AG04450 (cell line): Measurements from ENCODE around the gene GPC6. TPM values are rescaled to one million over a fixed set of nuclear protein-coding genes. Genes with fewer than 3 reads are reported as not detected.

Source experiments
- CTCF ChIA-PET: fragments of 300-600, 350-600 bp; formaldehyde crosslinking; extraction: SDS; loops from one replicate; lab custom pipeline; 2022; ENCODE audit warnings: antibody characterized with exemption, inconsistent platforms; lab: Charles Lee
- POLR2A ChIA-PET: fragments of 350-600 bp; formaldehyde crosslinking; extraction: SDS; loops from one replicate; lab custom pipeline; 2021; ENCODE audit warnings: antibody characterized with exemption, inconsistent platforms; lab: Yijun Ruan, JAX
- DNase-seq: peaks from one replicate; pipeline ENCODE4 v3.0.0-alpha.2; 2011; ENCODE audit warnings: low read depth, low spot score
- H3K27ac ChIP-seq: one replicate; pipeline ENCODE4 v1.5.1; 2012; ENCODE audit warnings: low read depth, low read length, control low read depth
- H3K27me3 ChIP-seq: one replicate; pipeline ENCODE4 v1.6.0; 2012; ENCODE audit warnings: low read length; ENCODE audit not compliant: control insufficient read depth, insufficient read depth
- H3K4me3 ChIP-seq: 2 replicates; pipeline ENCODE4 v1.5.1; 2011; ENCODE audit warnings: mild to moderate bottlenecking, low read depth, low read length, control low read depth
- H3K9me3 ChIP-seq: 2 replicates; pipeline ENCODE4 v1.5.1; 2012; ENCODE audit warnings: low read length; ENCODE audit not compliant: control insufficient read depth, insufficient read depth
- CTCF ChIP-seq: IDR thresholded peaks from 2 replicates; pipeline ENCODE4 v1.5.1; 2011; ENCODE audit warnings: low read depth, low read length, control low read depth, inconsistent platforms
- polyA plus RNA-seq: library from polyadenylated mRNA; depleted of rRNA; stranded (reverse); fragments of >200 nt; gene quantifications from 2 replicates; pipeline ENCODE4 v1.2.3, GENCODE V29; 2011

The GPC6 gene
- polyA plus RNA-seq, 1 experiment = 40.4 TPM

GRCh38 chr13:93430381-93430780 lies 203.8 kb downstream of the GPC6 start:
- Histone ChIP-seq H3K27me3 (no peaks in the 10 kb centered on the region), H3K9me3 (no peaks in the 10 kb centered on the region), H3K4me3 (no peak overlapping the region), H3K27ac (no peak overlapping the region)
- POLR2A ChIA-PET = no interaction called here
- DNase-seq = no peak
- no peak for TF ChIP-seq CTCF
- CTCF ChIA-PET = no interaction called here

DNA sequence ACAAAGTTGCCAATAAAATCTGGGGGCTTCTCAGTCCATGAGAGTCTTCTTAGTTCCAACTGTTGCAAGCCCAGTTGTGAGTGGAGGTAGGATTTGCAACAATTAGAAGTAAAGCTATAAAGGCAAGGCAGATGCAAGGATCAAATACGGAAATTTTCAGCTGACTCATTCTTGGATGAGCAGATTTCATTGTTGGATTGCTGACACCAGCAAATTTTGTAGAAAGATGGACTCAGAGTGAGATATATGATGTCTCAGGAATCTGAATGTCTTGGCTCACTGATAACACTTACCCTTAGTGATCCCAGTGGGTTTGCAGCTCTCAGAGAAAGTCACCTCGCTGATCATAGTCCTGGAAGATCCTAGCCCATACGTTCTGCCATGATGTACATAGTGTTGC lies 209.0 kb downstream of the GPC6 start:
- no peak overlapping the region for H3K4me3 ChIP-seq
- POLR2A ChIA-PET = no interaction called here
- no peaks in the 10 kb centered on the region for H3K9me3 ChIP-seq
- CTCF ChIA-PET = no interaction called here
- H3K27me3 ChIP-seq = no peaks in the 10 kb centered on the region
- no peak overlapping the region for H3K27ac ChIP-seq
- no peak for DNase-seq
- no peak for TF ChIP-seq CTCF

DNA sequence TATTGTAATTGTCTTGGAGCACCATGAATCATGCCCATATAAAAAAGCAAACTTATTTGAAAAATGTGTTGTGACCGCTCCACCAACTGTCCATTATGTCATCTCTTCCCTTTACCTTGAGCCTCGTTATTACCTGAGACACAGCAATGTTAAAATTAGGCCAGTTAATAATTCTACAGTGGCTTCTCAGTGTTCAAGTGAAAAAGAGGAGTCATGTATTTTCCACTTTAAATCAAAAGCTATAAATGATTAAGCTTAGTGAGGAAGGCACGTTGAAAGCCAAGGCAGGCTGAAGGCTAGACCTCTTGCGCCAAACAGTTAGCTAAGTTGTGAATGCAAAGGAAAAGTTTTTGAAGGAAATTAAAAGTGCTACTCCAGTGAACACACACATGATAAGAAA lies 210.5 kb downstream of the GPC6 start:
- Histone ChIP-seq H3K27ac (no peak overlapping the region), H3K9me3 (no peaks in the 10 kb centered on the region), H3K4me3 (no peak overlapping the region), H3K27me3 (no peaks in the 10 kb centered on the region)
- no peak for DNase-seq
- ChIA-PET CTCF (no interaction called here), POLR2A (no interaction called here)
- TF ChIP-seq CTCF = no peak

- H3K27ac ChIP-seq = no peak overlapping the region
- no peak overlapping the region for H3K4me3 ChIP-seq
- POLR2A ChIA-PET = no interaction called here
- H3K27me3 ChIP-seq = no peaks in the 10 kb centered on the region
- CTCF ChIA-PET = interaction anchor here (0.6 kb wide), 1 partner anchor 11 kb away, joined by 3 read pairs; no protein-coding TSS in a partner anchor
- no peak for TF ChIP-seq CTCF
- H3K9me3 ChIP-seq = no peaks in the 10 kb centered on the region
- DNase-seq = no peak
These were observed 219.6 kb downstream of the GPC6 start for GRCh38 chr13:93446238-93446637.

- TF ChIP-seq CTCF = no peak
- CTCF ChIA-PET = no interaction called here
These were observed 223.6 kb downstream of the GPC6 start for GRCh38 chr13:93450191-93450621.

More at GRCh38 chr13:93450191-93450621, 223.6 kb downstream of the GPC6 start:
- POLR2A ChIA-PET = no interaction called here
- DNase-seq = peak; percentile 34
- no peak overlapping the region for H3K4me3 ChIP-seq
- H3K27ac ChIP-seq = no peak overlapping the region
- H3K9me3 ChIP-seq = peaks cover 3% of the 10 kb centered on the region; the same call in 1 of the 2 replicates
- H3K27me3 ChIP-seq = no peaks in the 10 kb centered on the region
